Brain microvascular endothelial cell (primary cell): Measurements from ENCODE around the gene TEX38.
"Not testable (repeated sequence)": the region's sequence is repeated elsewhere in the genome, so short reads cannot be mapped to it uniquely, and the experiment has no call there.

Source experiments
- DNase-seq: peaks from one replicate; pipeline ENCODE4 v3.0.0-alpha.2; 2020
- H3K27ac ChIP-seq: fragments of 250-450 bp; sonication (Bioruptor Pico); 2 replicates; pipeline ENCODE4 v1.5.1; 2020; ENCODE audit warnings: mild to moderate bottlenecking, moderate library complexity
- H3K27me3 ChIP-seq: fragments of 250-450 bp; sonication (Bioruptor Pico); replicated peaks from 2 replicates; pipeline ENCODE4 v1.5.1; 2020; ENCODE audit warnings: mild to moderate bottlenecking
- H3K36me3 ChIP-seq: fragments of 250-450 bp; sonication (Bioruptor Pico); replicated peaks from 2 replicates; pipeline ENCODE4 v1.5.1; 2020; ENCODE audit warnings: mild to moderate bottlenecking
- H3K4me3 ChIP-seq: 2 replicates; pipeline ENCODE4 v1.5.1; 2011; ENCODE audit warnings: low read depth, mild to moderate bottlenecking, control low read depth, low read length, moderate library complexity
- in situ Hi-C: cut with HindIII; loops from 2 replicates; pipeline ENCODE4 v1.10.0; 2017; ENCODE audit warnings: low sequenced_read_pairs, low pct_ligation_motif_present
- TF ChIP-seq, protein P1 (sequence below): IDR thresholded peaks from 2 replicates; pipeline ENCODE4 v1.5.1; 2011; ENCODE audit warnings: low read depth, mild to moderate bottlenecking, moderate library complexity, low read length, control low read depth, inconsistent platforms; ENCODE audit errors: missing control alignments

TEX38 gene

DNA sequence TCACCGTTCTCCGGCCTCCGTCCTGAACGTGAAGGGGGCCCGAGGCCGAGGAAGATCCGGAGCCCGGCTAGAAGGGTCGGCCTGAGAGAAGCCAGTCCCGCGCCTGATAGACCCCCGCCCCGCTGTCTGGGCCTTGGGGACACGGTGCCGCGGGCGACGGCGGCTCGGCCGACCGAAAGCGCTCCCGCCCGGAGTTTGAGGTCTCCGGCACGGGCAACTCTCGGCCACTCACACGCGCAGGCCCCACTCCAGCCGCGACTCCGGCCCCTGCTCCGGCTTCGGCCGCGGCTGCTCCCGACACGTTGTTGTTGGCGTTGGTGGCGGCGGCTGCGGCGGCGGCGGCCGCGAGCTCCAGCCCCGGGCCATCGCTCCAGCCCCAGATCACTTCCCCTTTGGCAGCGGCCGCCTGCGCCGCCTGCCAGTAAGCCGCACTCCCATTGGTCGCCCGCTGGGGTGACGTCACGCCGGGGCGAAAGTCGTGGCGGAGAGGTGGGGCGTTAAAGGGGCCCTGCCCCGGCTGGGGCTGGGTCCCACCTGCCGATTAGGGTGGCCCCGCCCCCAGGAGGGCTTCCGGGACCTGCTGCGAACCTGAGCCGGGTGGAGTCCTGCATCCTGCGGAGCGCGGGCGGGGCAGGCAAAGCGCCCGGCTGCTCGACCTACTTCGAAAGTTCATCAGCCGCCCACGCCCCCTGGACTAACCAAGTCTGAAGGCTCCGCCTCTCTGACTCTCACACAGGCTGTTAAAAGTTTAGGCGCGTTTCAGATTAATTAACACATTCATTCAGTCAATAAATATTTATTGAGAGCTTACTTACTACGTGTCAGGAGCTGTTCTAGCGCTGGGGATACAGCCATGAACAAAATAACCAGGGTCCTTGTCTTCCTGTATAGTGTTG is 47.3 kb downstream of the TEX38 start, which contains the start of gene EFCAB14:
Gene EFCAB14 (minus strand): TSS at position 388 of the 896 bp plus-strand sequence. CDS start 1,027 bp downstream, outside the sequence.
- Histone ChIP-seq H3K27ac (peak within 1 kb of the TSS; percentile 66), H3K36me3 (peaks cover 23% of the 10 kb centered on the region), H3K4me3 (peak within 1 kb of the TSS; percentile 90), H3K27me3 (no peaks in the 10 kb centered on the region)
- DNase-seq, result peak; percentile 88
- in situ Hi-C loops, result no loop called here
- TF ChIP-seq, protein P1, sequence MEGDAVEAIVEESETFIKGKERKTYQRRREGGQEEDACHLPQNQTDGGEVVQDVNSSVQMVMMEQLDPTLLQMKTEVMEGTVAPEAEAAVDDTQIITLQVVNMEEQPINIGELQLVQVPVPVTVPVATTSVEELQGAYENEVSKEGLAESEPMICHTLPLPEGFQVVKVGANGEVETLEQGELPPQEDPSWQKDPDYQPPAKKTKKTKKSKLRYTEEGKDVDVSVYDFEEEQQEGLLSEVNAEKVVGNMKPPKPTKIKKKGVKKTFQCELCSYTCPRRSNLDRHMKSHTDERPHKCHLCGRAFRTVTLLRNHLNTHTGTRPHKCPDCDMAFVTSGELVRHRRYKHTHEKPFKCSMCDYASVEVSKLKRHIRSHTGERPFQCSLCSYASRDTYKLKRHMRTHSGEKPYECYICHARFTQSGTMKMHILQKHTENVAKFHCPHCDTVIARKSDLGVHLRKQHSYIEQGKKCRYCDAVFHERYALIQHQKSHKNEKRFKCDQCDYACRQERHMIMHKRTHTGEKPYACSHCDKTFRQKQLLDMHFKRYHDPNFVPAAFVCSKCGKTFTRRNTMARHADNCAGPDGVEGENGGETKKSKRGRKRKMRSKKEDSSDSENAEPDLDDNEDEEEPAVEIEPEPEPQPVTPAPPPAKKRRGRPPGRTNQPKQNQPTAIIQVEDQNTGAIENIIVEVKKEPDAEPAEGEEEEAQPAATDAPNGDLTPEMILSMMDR, result no peak

DNA sequence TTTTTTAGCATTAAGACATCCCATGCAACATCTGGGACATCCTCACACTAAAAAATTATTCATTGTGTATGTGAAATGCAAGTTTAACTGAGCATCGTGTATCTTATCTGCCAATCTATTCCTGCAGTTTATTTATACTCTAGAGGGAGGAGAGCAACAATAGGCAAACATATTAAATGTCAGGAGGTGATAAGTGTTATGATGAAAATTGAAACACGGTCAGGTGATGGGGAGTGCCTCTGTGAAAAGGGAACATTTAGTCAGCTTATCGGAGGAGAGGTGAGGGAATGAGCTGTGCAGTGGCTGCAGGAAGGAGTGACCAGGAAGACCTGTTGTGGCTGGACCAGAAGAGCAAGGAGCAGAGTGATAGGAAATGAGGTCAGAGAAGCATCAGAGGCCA is 48.0 kb downstream of the TEX38 start:
- no peak overlapping the region for H3K27ac ChIP-seq
- H3K4me3 ChIP-seq, result peak overlapping the region; percentile 90
- DNase-seq, result no peak
- H3K36me3 ChIP-seq, result peaks cover 19% of the 10 kb centered on the region
- H3K27me3 ChIP-seq, result no peaks in the 10 kb centered on the region
- TF ChIP-seq, protein P1, result no peak
- in situ Hi-C loops, result no loop called here

DNA sequence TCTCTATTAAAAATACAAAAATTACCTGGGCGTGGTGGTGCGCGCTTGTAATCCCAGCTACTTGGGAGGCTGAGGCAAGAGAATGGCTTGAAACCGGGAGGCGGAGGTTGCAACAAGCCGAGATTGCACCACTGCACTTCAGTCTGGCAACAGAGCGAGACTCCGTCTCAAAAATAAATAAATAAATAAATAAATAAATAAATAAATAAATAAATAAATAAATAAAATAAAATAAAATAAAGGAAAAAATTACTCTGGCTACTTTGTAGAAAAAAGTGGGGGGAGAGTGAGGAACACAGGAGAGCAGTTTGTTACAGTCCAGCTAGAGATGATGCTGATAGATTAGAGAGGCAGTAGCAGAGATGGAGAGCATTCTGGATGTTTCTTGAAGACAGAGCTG is 48.7 kb downstream of the TEX38 start:
- H3K27ac ChIP-seq, H3K4me3 ChIP-seq, in situ Hi-C loops, DNase-seq, H3K27me3 ChIP-seq: not testable (repeated sequence)
- peaks cover 15% of the 10 kb centered on the region for H3K36me3 ChIP-seq

DNA sequence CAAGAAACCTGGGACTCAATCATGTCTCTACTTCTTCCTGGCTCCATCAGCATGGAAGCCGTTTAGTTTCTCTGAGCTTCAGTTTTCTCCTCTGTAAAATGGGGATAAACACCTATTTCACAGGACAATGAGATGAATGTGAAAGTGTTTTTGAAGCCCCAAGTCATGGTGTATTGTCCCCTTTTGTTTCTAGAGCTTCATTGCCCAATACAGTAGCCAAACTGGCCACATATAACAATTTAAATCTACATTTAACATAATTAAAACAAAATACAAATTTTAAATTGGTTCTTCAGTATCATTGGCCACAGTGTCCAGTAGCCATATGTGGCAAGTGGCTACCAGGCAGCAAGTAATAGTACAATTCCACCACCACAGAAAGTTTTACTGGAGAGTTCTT is 49.5 kb downstream of the TEX38 start:
- H3K27me3 ChIP-seq, result no peaks in the 10 kb centered on the region
- TF ChIP-seq, protein P1, result no peak
- in situ Hi-C loops, result no loop called here
- DNase-seq, result no peak
- H3K4me3 ChIP-seq, result no peak overlapping the region
- H3K36me3 ChIP-seq, result peaks cover 9% of the 10 kb centered on the region
- H3K27ac ChIP-seq, result no peak overlapping the region

DNA sequence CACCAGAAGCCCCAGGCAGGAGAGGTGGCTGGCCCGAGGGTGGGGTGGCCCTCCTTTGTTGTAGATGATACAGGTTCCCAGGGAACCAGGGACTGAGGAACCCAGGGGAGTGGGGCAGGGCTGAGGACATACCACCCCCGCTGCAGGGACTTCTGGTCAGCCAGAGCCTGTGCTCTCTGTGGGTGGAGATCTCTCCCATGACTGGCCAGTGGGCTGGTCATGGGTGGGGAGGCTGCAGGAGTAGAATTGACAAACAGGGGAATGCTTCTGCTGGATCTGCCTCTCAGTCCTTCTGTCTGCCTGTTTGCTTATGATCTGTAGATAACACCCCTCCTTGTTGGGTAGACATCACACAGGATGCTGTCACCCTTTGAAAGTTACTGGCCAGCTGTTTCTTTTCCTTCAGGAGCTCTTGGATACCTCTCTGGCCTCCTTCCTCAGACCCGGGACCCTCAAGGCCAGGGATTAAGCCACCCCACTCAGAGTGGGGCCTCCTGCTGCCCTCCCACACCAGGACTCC is 50.1 kb downstream of the TEX38 start:
- H3K36me3 ChIP-seq, result peaks cover 5% of the 10 kb centered on the region
- H3K27ac ChIP-seq, result no peak overlapping the region
- H3K4me3 ChIP-seq, result no peak overlapping the region
- no peaks in the 10 kb centered on the region for H3K27me3 ChIP-seq
- TF ChIP-seq, protein P1, result no peak
- in situ Hi-C loops, result no loop called here
- no peak for DNase-seq
